Stimulated activated CD4-positive, alpha-beta T cell treated with anti-CD3 and anti-CD28 coated beads, Interleukin-12 subunit alpha, Interleukin-12 subunit beta, amount 100 ng/mL, for 48 hours (primary cell): ENCODE results near the gene ZNF229.
"Not testable (repeated sequence)": the region's sequence is repeated elsewhere in the genome, so short reads cannot be mapped to it uniquely, and the experiment has no call there.

Experiments used
- DNase-seq, 3 donors: peaks; one replicate each; pipeline ENCODE4 v3.0.0-alpha.2; 2020; ENCODE audit warnings: low read depth in 2 of 3, low spot score in 1 of 3

The ZNF229 gene

DNA sequence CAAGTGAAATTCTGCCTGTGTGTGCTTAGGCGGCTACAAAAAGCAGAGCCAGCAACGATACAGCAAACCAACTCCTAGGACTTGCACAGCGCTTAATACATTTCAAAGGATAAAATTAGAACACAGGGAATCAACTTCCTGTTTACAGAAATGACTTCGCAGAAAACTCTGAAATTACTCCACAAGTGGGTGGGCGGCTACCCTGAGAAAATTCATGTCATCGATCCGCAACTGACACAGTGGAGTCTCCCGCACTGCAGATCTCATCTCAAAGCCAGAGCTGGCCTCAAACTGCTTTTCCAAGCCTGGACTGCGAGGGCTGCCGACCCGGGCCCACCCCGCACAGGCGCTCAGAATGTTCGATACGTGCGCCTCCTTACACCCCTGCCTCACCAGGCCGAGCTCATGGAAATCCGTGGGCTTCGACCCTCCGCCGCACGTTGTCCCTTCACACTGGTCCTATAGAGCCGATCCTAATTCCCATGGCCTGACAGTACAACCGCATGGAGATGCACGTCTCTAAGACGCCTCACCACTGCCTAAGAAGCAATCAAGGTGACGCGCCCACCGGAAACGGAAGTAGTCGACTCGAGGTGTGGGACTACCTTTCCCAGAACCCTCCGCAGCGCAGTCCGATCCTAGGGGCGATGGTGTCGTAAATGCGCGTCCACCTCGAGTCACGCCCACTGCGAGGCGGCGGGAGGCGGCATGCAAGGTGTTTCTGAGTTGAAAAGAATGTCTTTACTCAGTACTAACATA lies at the start of gene ZNF229:
ZNF229 (minus strand) TSS at position 557 of the 759 bp plus-strand sequence. CDS start 5,625 bp downstream, outside the sequence.
- peak; percentile 20 to 65 (median 42) for DNase-seq

DNA sequence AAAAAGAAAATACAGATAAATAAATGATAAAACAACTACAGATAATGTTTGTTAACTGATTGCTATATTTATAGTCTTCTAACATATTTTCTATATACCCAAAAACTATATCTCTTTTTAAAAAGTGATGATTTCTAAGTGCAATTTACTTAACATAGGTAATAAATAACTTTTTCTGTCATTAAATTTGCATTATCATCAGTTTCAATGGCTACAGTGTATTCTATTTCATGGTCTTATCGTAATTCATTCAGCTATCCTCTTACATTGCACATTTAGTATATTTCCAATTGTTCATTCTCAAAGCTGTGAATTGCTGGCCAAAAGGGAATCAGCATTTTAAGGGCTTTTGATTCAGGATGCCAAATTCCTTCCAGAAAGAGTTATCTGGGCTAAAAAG lies 48.4 kb upstream of the ZNF229 start:
- DNase-seq: no peak

- no peak for DNase-seq
Observed at GRCh38 chr19:44476559-44477408, 28.5 kb upstream of the ZNF229 start.

DNA sequence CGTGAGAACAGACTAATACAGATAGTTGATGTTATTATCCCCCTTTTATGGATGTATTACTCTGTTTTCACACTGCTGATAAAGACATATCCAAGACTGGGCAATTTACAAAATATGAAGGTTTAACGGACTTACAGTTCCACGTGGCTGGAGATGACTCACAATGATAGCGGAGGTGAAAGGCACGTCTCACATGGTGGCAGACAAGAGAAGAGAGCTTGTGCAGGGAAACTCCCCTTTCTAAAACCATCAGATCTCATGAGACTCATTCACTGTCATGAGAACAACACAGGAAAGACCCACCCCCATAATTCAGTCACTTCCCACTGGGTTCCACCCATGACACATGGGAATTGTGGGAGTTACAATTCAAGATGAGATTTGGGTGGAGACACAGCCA lies 20.5 kb upstream of the ZNF229 start:
- DNase-seq: not testable (repeated sequence)

GRCh38 chr19:44462600-44463286 lies 14.5 kb upstream of the ZNF229 start:
- DNase-seq: not testable (repeated sequence)

DNA sequence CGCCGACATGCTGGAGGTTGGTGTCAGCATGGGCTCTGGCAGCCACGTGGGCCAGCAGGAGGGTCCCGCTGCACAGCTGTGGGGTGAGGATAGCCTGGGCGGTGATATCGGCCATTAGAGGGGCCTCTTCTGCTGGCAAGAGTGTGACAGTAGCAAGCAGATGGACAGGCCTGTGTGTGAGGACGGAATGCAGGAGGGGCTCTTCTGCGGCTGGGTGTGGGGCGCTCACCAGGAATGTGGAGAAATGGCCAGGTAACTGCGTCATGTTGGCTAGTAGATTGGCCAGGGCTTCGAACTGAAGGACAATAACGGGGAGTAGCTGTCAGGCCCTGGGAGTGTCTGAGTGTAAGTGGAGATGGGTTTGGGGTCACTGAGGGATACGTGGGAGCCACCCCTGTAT lies 7.7 kb upstream of the ZNF229 start:
- DNase-seq: not testable (repeated sequence)

GRCh38 chr19:44455100-44455499 lies 6.8 kb upstream of the ZNF229 start:
- no peak for DNase-seq

- no peak for DNase-seq
Observed at GRCh38 chr19:44452367-44452766, 4.1 kb upstream of the ZNF229 start.

DNA sequence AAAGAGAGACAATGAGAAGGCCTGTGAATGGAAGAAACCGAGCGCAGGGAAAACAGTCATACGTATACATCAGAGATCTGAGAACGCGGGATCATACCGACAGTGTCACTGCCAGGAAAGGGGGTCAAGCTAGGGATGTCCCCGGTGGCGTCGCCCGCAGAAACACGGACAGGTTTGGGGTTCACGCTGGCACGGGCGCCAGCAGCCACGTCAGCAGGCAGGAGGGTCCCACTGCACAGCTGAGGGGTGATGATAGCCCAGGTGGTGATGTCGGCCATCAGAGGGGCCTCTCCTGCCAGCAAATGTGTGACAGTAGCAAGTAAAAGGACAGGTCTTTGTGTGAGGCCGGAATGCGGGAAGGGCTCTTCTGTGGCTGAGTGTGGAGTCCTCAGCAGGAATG lies 3.4 kb upstream of the ZNF229 start:
- no peak for DNase-seq

DNA sequence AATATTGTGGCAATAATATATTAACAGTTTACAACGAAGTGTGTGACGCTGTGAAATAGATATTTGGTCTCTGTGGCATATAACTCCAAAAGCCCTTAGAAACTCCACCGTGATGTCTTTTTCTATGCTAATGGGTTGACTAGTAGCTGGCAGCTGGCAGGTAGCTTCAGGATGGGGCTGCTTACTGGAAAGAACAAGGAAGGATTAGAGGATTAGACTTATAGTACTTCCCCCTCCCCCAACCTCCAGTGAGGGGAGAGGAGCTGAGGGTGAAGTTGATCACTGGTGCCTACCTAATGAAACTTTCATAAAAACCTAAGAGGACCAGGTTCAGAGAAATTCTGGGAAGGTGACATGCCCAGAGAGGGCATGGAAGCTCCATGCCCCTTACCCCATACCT lies 9.8 kb downstream of the ZNF229 start:
- no peak for DNase-seq

DNA sequence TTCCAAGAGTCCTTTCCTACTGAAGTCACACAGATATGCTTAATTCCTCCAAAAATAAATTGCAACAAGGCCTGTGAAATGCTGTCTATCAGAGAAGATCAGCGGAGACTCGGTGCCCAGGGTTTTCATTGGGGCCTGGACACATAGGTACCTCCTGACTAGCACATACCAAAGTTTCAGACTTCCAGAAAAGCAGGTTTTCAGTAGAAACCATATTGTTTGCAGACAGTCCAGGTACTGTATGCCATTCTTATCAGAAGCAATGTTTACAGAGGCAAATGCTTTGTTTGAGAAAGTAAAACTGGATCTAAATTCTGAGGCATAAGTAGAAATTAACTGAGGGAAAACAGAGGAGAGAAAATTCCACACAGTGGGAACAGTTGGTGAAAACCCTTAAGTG lies 12.8 kb downstream of the ZNF229 start:
- no peak for DNase-seq

DNA sequence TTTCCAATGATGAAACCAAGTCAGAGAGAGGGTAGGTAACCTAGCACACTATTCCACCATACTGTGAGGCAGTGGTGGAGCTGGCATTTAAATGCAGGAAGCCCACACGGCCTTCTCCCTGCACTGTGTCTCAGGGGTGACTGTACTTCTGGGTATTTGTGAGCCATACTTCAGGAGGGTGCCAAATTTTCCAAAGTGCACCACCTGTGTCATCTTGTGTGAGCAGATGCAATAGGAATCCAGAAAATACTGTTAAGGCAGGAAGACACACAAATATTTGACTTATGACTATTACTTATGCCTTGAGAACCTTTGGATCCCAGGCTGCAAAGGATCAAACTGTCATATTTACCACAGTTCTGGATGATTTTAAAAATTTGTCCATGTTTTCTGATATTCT lies 17.3 kb downstream of the ZNF229 start:
- no peak for DNase-seq

DNA sequence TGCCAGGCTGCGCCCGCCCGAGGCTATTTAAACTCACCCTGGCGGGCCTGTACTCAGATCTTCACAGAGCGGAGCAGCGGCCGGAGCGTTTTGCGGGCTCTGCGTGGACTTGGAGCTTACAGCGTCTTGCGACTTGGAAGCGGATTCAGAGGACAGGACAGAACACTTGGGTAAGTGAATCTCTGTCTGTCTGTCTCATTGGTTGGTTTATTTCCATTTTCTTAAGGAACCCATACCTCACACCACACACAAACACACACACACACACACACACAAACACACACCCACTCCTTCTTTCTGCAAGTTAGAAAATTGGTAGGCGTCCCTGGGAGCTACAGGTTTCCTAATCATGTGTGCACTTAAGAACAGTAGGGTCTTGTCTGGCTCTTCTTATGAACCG lies 32.7 kb downstream of the ZNF229 start:
- DNase-seq: not testable (repeated sequence)

DNA sequence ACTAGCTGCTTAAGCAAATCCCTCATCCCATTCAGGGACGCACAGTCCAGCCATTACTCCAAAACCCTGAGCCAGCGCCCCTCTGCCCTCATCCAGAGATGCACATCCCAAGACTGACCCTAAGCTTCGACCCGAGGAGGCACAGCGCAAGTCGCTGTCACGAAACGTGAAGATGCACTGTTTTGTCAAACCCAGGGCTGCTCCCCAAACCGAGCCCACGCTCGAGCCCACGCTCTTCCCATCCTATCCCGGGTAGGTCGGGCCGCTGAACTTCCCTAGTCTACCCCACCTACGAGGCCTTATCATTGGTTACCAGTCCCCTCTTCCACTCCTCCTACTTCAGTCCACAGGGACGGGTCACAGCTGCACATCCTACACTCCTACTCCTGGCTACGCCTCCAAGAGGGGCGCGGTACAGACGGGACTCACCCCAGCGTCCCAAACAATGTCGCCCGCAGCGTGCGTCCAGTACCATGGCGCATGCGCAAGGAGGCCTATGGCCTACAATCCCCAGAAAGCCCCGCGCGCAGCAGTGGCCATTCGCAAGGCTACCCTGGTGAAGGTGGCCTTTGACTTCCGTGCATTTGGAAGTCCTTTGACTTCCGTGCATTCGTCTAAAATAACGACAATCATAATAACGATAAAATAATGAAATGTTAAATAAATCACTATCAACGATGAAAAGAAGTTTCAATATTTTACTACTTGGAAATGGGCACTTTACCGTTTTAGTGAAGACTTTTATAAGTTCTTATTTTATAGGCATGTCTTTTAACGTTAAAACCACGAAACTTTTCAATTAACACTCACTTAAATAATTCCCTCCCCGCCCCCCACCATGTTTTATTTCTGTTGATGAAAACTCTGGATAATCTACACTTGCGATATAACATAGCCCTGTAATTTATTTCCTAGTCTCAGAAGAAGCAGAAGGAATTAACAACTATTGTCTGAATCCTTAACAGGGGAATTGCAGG lies 46.8 kb downstream of the ZNF229 start, which contains the start of gene ZNF285:
ZNF285 (minus strand) TSS at position 470 of the 977 bp plus-strand sequence. CDS start 4,395 bp downstream, outside the sequence.
- DNase-seq: peak; percentile 51 to 70 (median 59)

DNA sequence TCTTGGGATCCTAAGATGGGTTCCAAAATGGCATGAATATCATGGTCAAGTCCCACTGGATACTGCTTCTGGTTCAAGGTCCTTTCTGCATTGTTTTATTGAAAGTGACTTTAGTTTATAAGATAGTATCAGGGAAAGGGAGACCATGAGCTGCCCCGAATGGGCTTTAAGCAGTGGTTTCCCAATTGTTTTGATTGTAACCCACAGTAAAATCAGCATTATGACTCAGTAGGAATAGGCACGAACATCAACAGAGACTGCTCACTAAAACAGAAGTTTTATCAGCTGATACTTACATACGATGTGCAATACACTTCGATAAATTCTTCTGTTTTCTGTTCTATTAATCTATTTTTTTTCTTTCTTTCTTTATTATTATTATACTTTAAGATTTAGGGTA lies 59.0 kb downstream of the ZNF229 start:
- DNase-seq: not testable (repeated sequence)
